H9 (cell line): Measurements from ENCODE around the gene NPB. TPM values are rescaled to one million over a fixed set of nuclear protein-coding genes. Genes with fewer than 3 reads are reported as not detected.

Source experiments
- DNase-seq: peaks from one replicate; pipeline ENCODE4 v3.0.0-alpha.2; 2017
- H2AFZ ChIP-seq: one replicate; pipeline ENCODE4 v1.6.1; 2013; ENCODE audit warnings: mild to moderate bottlenecking, low read length, control low read depth, moderate library complexity
- H2AK5ac ChIP-seq: 2 replicates; pipeline ENCODE4 v1.6.1; 2013; ENCODE audit warnings: low read length, control low read depth, mixed read lengths; ENCODE audit not compliant: insufficient read length
- H2BK120ac ChIP-seq: one replicate; pipeline ENCODE4 v1.6.1; 2013; ENCODE audit warnings: low read depth, mild to moderate bottlenecking, low read length, control low read depth, inconsistent platforms; ENCODE audit not compliant: poor library complexity, severe bottlenecking
- H2BK12ac ChIP-seq: 2 replicates; pipeline ENCODE4 v1.6.1; 2013; ENCODE audit warnings: low read length, control low read depth, mixed read lengths, low read depth; ENCODE audit not compliant: insufficient read length
- H2BK15ac ChIP-seq: 2 replicates; pipeline ENCODE4 v1.6.1; 2013; ENCODE audit warnings: low read depth, low read length, control low read depth
- H2BK20ac ChIP-seq: one replicate; pipeline ENCODE4 v1.6.1; 2013; ENCODE audit warnings: low read depth, mild to moderate bottlenecking, low read length, control low read depth, inconsistent platforms; ENCODE audit not compliant: poor library complexity, severe bottlenecking
- H2BK5ac ChIP-seq: 2 replicates; pipeline ENCODE4 v1.6.1; 2013; ENCODE audit warnings: low read length, control low read depth, mixed read lengths; ENCODE audit not compliant: insufficient read length
- H3K14ac ChIP-seq: 2 replicates; pipeline ENCODE4 v1.6.1; 2013; ENCODE audit warnings: low read length, control low read depth; ENCODE audit not compliant: insufficient read depth
- H3K18ac ChIP-seq: 2 replicates; pipeline ENCODE4 v1.6.1; 2013; ENCODE audit warnings: low read depth, mild to moderate bottlenecking, mixed read lengths, low read length, control low read depth; ENCODE audit not compliant: insufficient read length
- H3K23ac ChIP-seq: 2 replicates; pipeline ENCODE4 v1.6.1; 2013; ENCODE audit warnings: low read length, control low read depth, mixed read lengths, low read depth; ENCODE audit not compliant: insufficient read length
- H3K23me2 ChIP-seq: 2 replicates; pipeline ENCODE4 v1.6.1; 2013; ENCODE audit warnings: low read depth, mild to moderate bottlenecking, mixed read lengths, low read length, control low read depth; ENCODE audit not compliant: insufficient read length, poor library complexity, severe bottlenecking
- H3K27ac ChIP-seq: 2 replicates; pipeline ENCODE4 v1.5.1; 2013; ENCODE audit warnings: low read length, control low read depth, mixed read lengths, low read depth; ENCODE audit not compliant: insufficient read length
- H3K27me3 ChIP-seq: 2 replicates; pipeline ENCODE4 v1.6.1; 2013; ENCODE audit warnings: low read length, control low read depth, inconsistent platforms; ENCODE audit not compliant: insufficient read depth
- H3K4ac ChIP-seq: 2 replicates; pipeline ENCODE4 v1.6.1; 2013; ENCODE audit warnings: low read depth, mild to moderate bottlenecking, control low read depth, inconsistent platforms, low read length, moderate library complexity
- H3K4me1 ChIP-seq: 2 replicates; pipeline ENCODE4 v1.6.1; 2013; ENCODE audit warnings: low read length, control low read depth, inconsistent platforms; ENCODE audit not compliant: insufficient read depth
- H3K4me2 ChIP-seq: 2 replicates; pipeline ENCODE4 v1.6.1; 2013; ENCODE audit warnings: low read length, control low read depth, mixed read lengths; ENCODE audit not compliant: insufficient read length, insufficient read depth
- H3K56ac ChIP-seq: 2 replicates; pipeline ENCODE4 v1.6.1; 2013; ENCODE audit warnings: low read depth, mild to moderate bottlenecking, mixed read lengths, low read length, control low read depth; ENCODE audit not compliant: insufficient read length
- H3K79me1 ChIP-seq: 2 replicates; pipeline ENCODE4 v1.6.1; 2013; ENCODE audit warnings: low read depth, mild to moderate bottlenecking, moderate library complexity, low read length, control low read depth, inconsistent platforms; ENCODE audit not compliant: insufficient read depth, poor library complexity, severe bottlenecking
- H3K79me2 ChIP-seq: 2 replicates; pipeline ENCODE4 v1.6.1; 2013; ENCODE audit warnings: low read length, control low read depth, inconsistent platforms; ENCODE audit not compliant: insufficient read depth
- H3K9ac ChIP-seq: 2 replicates; pipeline ENCODE4 v1.6.1; 2013; ENCODE audit warnings: low read length, control low read depth, mixed read lengths; ENCODE audit not compliant: insufficient read length; ENCODE audit errors: extremely low read depth
- H3K9me3 ChIP-seq: one replicate; pipeline ENCODE4 v1.6.1; 2013; ENCODE audit warnings: low read depth, low read length, inconsistent platforms; ENCODE audit not compliant: control insufficient read depth
- H3T11ph ChIP-seq: one replicate; pipeline ENCODE4 v1.6.1; 2013; ENCODE audit warnings: mild to moderate bottlenecking, low read length, control low read depth, inconsistent platforms
- H4K20me1 ChIP-seq: one replicate; pipeline ENCODE4 v1.6.1; 2013; ENCODE audit not compliant: control insufficient read depth, insufficient read length, insufficient read depth
- H4K5ac ChIP-seq: 2 replicates; pipeline ENCODE4 v1.6.1; 2013; ENCODE audit warnings: low read depth, mild to moderate bottlenecking, mixed read lengths, low read length, control low read depth; ENCODE audit not compliant: insufficient read length
- H4K8ac ChIP-seq: replicated peaks from 2 replicates; pipeline ENCODE4 v1.6.1; 2013; ENCODE audit warnings: low read length, control low read depth, mixed read lengths, low read depth; ENCODE audit not compliant: insufficient read length
- H4K91ac ChIP-seq: 2 replicates; pipeline ENCODE4 v1.6.1; 2013; ENCODE audit warnings: low read depth, mild to moderate bottlenecking, moderate library complexity, mixed read lengths, low read length, control low read depth; ENCODE audit not compliant: insufficient read length
- H3K27ac Mint-ChIP-seq, 3 experiments: 2 replicates in 2 of 3; 3 replicates in 1 of 3; pipeline ENCODE4 v1.8.0; 2020 to 2021; ENCODE audit warnings: mixed read lengths in 3 of 3, mild to moderate bottlenecking in 1 of 3, moderate library complexity in 1 of 3
- H3K27me3 Mint-ChIP-seq: 2 replicates; pipeline ENCODE4 v1.8.0; 2021; ENCODE audit warnings: low read depth, mild to moderate bottlenecking, moderate library complexity, mixed read lengths
- H3K36me3 Mint-ChIP-seq, 3 experiments: 2 replicates in 2 of 3; 3 replicates in 1 of 3; pipeline ENCODE4 v1.8.0; 2020 to 2021; ENCODE audit warnings: low read depth in 3 of 3, mixed read lengths in 3 of 3; ENCODE audit not compliant: insufficient read depth in 1 of 3
- H3K4me1 Mint-ChIP-seq, 2 experiments: 2 replicates each; pipeline ENCODE4 v1.8.0; 2020; ENCODE audit warnings: mixed read lengths in 2 of 2
- H3K4me3 Mint-ChIP-seq, 2 experiments: 2 replicates in 1 of 2; 3 replicates in 1 of 2; pipeline ENCODE4 v1.8.0; 2020 to 2021; ENCODE audit warnings: mild to moderate bottlenecking in 2 of 2, mixed read lengths in 2 of 2, moderate library complexity in 1 of 2
- H3K9me3 Mint-ChIP-seq, 2 experiments: 2 replicates in 1 of 2; 3 replicates in 1 of 2; pipeline ENCODE4 v1.8.0; 2020; ENCODE audit warnings: mild to moderate bottlenecking in 2 of 2, mixed read lengths in 2 of 2, moderate library complexity in 1 of 2
- WGBS: extraction: QIAGEN DNeasy Blood & Tissue Kit; methylation state at CpG from one replicate; pipeline ENCODE4 v1.1.7; 2013; ENCODE audit warnings: missing lambda C conversion rate, low lambda C conversion rate, mixed read lengths; ENCODE audit not compliant: insufficient read length; ENCODE audit errors: extremely low coverage; 5-methylcytosine and 5-hydroxymethylcytosine counted together
- total RNA-seq: library from RNA; stranded (reverse); gene quantifications from 2 replicates; pipeline ENCODE4 v1.2.1, GENCODE V29; 2021
- TF ChIP-seq, protein P1 (sequence below): fragments of 200-600 bp; sonication (generic); conservative IDR thresholded peaks from 3 replicates; pipeline ENCODE4 v1.8.0; 2021; ENCODE audit warnings: antibody characterized with exemption, mild to moderate bottlenecking

The NPB gene
- total RNA-seq, 1 experiment from 2014 or later, result 2.1 TPM

DNA sequence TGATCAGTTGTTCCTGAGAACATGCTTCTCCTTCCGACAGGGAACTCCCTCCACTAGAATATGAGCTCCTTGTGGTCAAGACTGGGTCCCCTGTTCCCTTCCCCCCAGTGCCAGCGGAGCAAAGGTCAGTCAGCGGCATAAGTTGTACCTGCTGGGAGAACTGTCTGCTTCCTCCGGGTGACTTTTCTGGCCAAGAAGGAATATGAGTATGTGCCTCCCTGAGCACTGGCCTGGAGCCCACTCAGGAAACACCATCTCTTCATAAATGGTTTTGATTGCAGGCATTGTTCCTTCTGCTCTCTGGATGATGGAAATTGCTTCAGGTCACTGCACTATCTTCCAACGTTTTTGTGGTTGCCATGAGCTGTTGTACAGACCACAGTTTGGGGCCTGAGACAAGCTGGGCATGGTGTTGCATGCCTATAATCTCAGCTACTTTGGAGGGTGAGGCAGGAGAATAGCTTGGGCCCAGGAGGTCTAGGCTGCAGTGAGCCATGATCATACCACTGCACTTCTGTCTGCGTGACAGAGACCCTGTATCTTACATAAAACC, 38.8 kb upstream of the NPB start:
- H3K27ac ChIP-seq, result no peak overlapping the region
- peak overlapping the region in 1 of 3 experiments; percentile 18; a peak in 1 of 7 replicates for H3K27ac Mint-ChIP-seq
- H3K27me3 Mint-ChIP-seq, result peaks cover 2% of the 10 kb centered on the region
- no peak overlapping the region for H2BK20ac ChIP-seq
- H3K23me2 ChIP-seq, result peaks cover 10% of the 10 kb centered on the region
- no peak overlapping the region for H2AFZ ChIP-seq
- H3K23ac ChIP-seq, result no peak overlapping the region
- TF ChIP-seq, protein P1, sequence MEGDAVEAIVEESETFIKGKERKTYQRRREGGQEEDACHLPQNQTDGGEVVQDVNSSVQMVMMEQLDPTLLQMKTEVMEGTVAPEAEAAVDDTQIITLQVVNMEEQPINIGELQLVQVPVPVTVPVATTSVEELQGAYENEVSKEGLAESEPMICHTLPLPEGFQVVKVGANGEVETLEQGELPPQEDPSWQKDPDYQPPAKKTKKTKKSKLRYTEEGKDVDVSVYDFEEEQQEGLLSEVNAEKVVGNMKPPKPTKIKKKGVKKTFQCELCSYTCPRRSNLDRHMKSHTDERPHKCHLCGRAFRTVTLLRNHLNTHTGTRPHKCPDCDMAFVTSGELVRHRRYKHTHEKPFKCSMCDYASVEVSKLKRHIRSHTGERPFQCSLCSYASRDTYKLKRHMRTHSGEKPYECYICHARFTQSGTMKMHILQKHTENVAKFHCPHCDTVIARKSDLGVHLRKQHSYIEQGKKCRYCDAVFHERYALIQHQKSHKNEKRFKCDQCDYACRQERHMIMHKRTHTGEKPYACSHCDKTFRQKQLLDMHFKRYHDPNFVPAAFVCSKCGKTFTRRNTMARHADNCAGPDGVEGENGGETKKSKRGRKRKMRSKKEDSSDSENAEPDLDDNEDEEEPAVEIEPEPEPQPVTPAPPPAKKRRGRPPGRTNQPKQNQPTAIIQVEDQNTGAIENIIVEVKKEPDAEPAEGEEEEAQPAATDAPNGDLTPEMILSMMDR, result no peak
- H3K4me3 Mint-ChIP-seq, result peak overlapping the region; percentile 54 to 72
- no peak overlapping the region for H2BK5ac ChIP-seq
- H4K8ac ChIP-seq, result no peak overlapping the region
- no peak overlapping the region for H3K14ac ChIP-seq
- H3K18ac ChIP-seq, result no peak overlapping the region
- no peak overlapping the region for H4K91ac ChIP-seq
- H3K56ac ChIP-seq, result no peak overlapping the region
- H2BK15ac ChIP-seq, result no peak overlapping the region
- H2BK12ac ChIP-seq, result no peak overlapping the region
- peaks cover 0 to 3% of the 10 kb centered on the region in 2 experiments; a peak in 1 of 5 replicates for H3K9me3 Mint-ChIP-seq
- H2BK120ac ChIP-seq, result no peak overlapping the region
- H3K4ac ChIP-seq, result no peak overlapping the region
- no peak overlapping the region for H3T11ph ChIP-seq
- H3K36me3 Mint-ChIP-seq, result peaks cover 12 to 41% (median 39%) of the 10 kb centered on the region in 3 experiments; a peak in 6 of 7 replicates
- H3K4me1 Mint-ChIP-seq, result peaks cover 17 to 32% of the 10 kb centered on the region in 2 experiments
- WGBS, result no CpG with 5 or more reads among the region's 6 CpGs
- H4K20me1 ChIP-seq, result peaks cover 2% of the 10 kb centered on the region
- H3K9ac ChIP-seq, result no peak overlapping the region
- H3K4me1 ChIP-seq, result peaks cover 3% of the 10 kb centered on the region; the same call in 1 of the 2 replicates
- no peak overlapping the region for H3K4me2 ChIP-seq
- no peak for DNase-seq
- no peak overlapping the region for H2AK5ac ChIP-seq
- peaks cover 17% of the 10 kb centered on the region; the same call in 1 of the 2 replicates for H3K79me2 ChIP-seq
- H3K27me3 ChIP-seq, result no peaks in the 10 kb centered on the region
- H3K9me3 ChIP-seq, result no peaks in the 10 kb centered on the region
- peaks cover 13% of the 10 kb centered on the region for H3K79me1 ChIP-seq
- no peak overlapping the region for H4K5ac ChIP-seq
